ENCODE results near the gene SPRR2B. TPM values are rescaled to one million over a fixed set of nuclear protein-coding genes. Genes with fewer than 3 reads are reported as not detected.

Gene SPRR2B
- polyA plus RNA-seq, 3 donors, result not detected

- Histone ChIP-seq H2AFZ (ENCODE audit: insufficient read depth, low read depth, low read length, poor library complexity, severe bottlenecking) (no peak overlapping the region), H3K79me2 (ENCODE audit: insufficient read depth, low read length) (no peaks in the 10 kb centered on the region), H3K9ac (ENCODE audit: insufficient read depth, low read length, poor library complexity, severe bottlenecking) (no peak overlapping the region), H4K20me1 (ENCODE audit: insufficient read depth, low read length) (no peaks in the 10 kb centered on the region), H3K4me3 (replicated peaks in 1 of 3; ENCODE audit: low read depth in 2 of 3, low read length in 3 of 3) (no peak overlapping the region), H3K9me3 (replicated peaks in 1 of 2; ENCODE audit: control insufficient read depth in 1 of 2, insufficient read depth in 1 of 2, low read length in 2 of 2) (no peaks in the 10 kb centered on the region), H3K4me1 (ENCODE audit: control insufficient read depth in 1 of 2, insufficient read depth in 2 of 2, low read length in 2 of 2) (no peaks in the 10 kb centered on the region), H3K27ac (ENCODE audit: low read depth in 1 of 2, low read length in 2 of 2) (no peak overlapping the region), H3K4me2 (replicated peaks; ENCODE audit: extremely low read depth, low read length, poor library complexity, severe bottlenecking) (no peak overlapping the region), H3K36me3 (replicated peaks in 1 of 2; ENCODE audit: control insufficient read depth in 1 of 2, insufficient read depth in 2 of 2, low read length in 2 of 2) (no peaks in the 10 kb centered on the region), H3K27me3 (ENCODE audit: control insufficient read depth in 2 of 2, insufficient read depth in 2 of 2, low read length in 2 of 2) (peaks cover 0 to 2% of the 10 kb centered on the region in 2 donors)
- no peak for TF ChIP-seq CTCF (IDR thresholded peaks at IDR 0.05)
- no CpG with 5 or more reads among the region's 1 CpG for WGBS (ENCODE audit: insufficient coverage)
- Mint-ChIP-seq H3K27me3 (ENCODE audit: low read depth in 3 of 3) (peaks cover 2 to 10% (median 2%) of the 10 kb centered on the region in 3 donors), H3K4me3 (no peak overlapping the region), H3K4me1 (no peaks in the 10 kb centered on the region), H3K27ac (no peak overlapping the region), H3K36me3 (no peaks in the 10 kb centered on the region), H3K9me3 (peaks cover 0 to 4% (median 0%) of the 10 kb centered on the region in 7 donors)
- intact Hi-C loops (cut with micrococcal nuclease), result no loop called here
- no peak for DNase-seq
These were observed 42.6 kb downstream of the SPRR2B start for GRCh38 chr1:153028766-153029165.

GRCh38 chr1:153025797-153026196 lies 45.6 kb downstream of the SPRR2B start:
- H3K4me2 ChIP-seq (replicated peaks; ENCODE audit: extremely low read depth, low read length, poor library complexity, severe bottlenecking), result no peak overlapping the region
- H3K36me3 ChIP-seq (replicated peaks in 1 of 2; ENCODE audit: control insufficient read depth in 1 of 2, insufficient read depth in 2 of 2, low read length in 2 of 2), result no peaks in the 10 kb centered on the region
- H3K36me3 Mint-ChIP-seq, result no peaks in the 10 kb centered on the region
- H3K27ac Mint-ChIP-seq, result no peak overlapping the region
- H3K9me3 ChIP-seq (replicated peaks in 1 of 2; ENCODE audit: control insufficient read depth in 1 of 2, insufficient read depth in 1 of 2, low read length in 2 of 2), result no peaks in the 10 kb centered on the region
- H3K79me2 ChIP-seq (ENCODE audit: insufficient read depth, low read length), result no peaks in the 10 kb centered on the region
- no peaks in the 10 kb centered on the region for H3K4me1 ChIP-seq (ENCODE audit: control insufficient read depth in 1 of 2, insufficient read depth in 2 of 2, low read length in 2 of 2)
- no peak overlapping the region for H3K4me3 Mint-ChIP-seq
- no peak overlapping the region for H3K4me3 ChIP-seq (replicated peaks in 1 of 3; ENCODE audit: low read depth in 2 of 3, low read length in 3 of 3)
- H3K9me3 Mint-ChIP-seq, result peaks cover 0 to 4% (median 0%) of the 10 kb centered on the region in 7 donors
- H2AFZ ChIP-seq (ENCODE audit: insufficient read depth, low read depth, low read length, poor library complexity, severe bottlenecking), result no peak overlapping the region
- no peaks in the 10 kb centered on the region for H3K4me1 Mint-ChIP-seq
- H3K27me3 ChIP-seq (ENCODE audit: control insufficient read depth in 2 of 2, insufficient read depth in 2 of 2, low read length in 2 of 2), result peaks cover 0 to 2% of the 10 kb centered on the region in 2 donors
- no CpG with 5 or more reads among the region's 1 CpG for WGBS (ENCODE audit: insufficient coverage)
- TF ChIP-seq CTCF (IDR thresholded peaks at IDR 0.05), result no peak
- no peaks in the 10 kb centered on the region for H4K20me1 ChIP-seq (ENCODE audit: insufficient read depth, low read length)
- no peak overlapping the region for H3K9ac ChIP-seq (ENCODE audit: insufficient read depth, low read length, poor library complexity, severe bottlenecking)
- H3K27ac ChIP-seq (ENCODE audit: low read depth in 1 of 2, low read length in 2 of 2), result no peak overlapping the region
- no peak for DNase-seq
- H3K27me3 Mint-ChIP-seq (ENCODE audit: low read depth in 3 of 3), result peaks cover 2 to 6% (median 5%) of the 10 kb centered on the region in 3 donors
- intact Hi-C loops (cut with micrococcal nuclease), result no loop called here
